Measurements from ENCODE around the gene LRRC8D.

Gene LRRC8D

GRCh38 chr1:89942825-89943658, 122.2 kb downstream of the LRRC8D start:
- no peak for DNase-seq

- no peak for DNase-seq
Observed at GRCh38 chr1:89943846-89944781, 123.3 kb downstream of the LRRC8D start.

- no peak for DNase-seq
Observed at GRCh38 chr1:89945852-89946476, 125.1 kb downstream of the LRRC8D start.

DNA sequence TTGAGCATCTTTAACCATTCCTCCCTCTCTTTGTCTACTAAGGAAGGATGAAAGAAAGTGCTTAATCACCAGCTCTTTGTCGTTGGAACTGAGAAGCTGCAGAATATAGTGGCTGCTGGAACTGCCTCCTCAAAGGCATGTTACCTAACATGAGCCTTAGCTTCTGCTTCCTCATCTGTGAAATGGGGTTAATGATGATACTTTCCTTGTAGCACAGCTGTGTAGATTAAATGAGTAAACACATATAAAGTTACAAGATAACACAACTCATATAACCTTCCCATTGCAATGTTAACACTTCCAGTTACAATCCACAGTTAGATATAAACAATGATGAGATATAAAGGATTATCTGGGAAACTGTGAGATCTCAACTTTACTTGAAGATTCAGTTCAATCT, 125.7 kb downstream of the LRRC8D start:
- no peak for DNase-seq

DNA sequence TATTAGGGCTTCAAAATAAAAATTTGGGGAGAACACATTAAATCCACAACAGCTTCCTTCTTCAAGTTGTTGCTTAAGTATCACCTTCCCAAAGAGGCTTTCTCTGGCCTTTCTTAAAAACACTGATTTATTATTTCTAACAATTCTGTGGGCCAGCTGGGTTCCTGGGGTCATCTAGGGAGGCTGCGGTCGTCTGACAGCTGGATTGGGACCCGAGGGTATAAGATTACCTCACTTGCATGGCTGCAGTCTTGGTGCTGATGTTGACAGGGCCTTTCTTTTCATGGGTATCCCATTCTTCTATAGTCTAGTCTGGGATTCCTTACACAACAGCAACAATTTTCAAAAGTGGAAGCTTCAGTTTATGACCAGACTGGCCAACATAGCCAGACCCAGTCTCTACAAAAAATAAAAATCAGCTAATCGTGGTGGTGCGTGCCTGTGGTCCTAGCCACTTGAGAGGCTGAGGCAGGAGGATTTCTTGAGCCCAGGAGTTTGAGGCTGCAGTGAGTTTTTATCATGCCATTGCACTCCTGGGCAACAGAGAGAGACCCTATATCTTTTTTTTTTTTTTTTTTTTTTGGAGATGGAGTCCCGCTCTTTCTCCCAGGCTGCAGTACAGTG, 128.0 kb downstream of the LRRC8D start:
- no peak for DNase-seq

- no peak for DNase-seq
Observed at GRCh38 chr1:89949991-89950624, 129.3 kb downstream of the LRRC8D start.

DNA sequence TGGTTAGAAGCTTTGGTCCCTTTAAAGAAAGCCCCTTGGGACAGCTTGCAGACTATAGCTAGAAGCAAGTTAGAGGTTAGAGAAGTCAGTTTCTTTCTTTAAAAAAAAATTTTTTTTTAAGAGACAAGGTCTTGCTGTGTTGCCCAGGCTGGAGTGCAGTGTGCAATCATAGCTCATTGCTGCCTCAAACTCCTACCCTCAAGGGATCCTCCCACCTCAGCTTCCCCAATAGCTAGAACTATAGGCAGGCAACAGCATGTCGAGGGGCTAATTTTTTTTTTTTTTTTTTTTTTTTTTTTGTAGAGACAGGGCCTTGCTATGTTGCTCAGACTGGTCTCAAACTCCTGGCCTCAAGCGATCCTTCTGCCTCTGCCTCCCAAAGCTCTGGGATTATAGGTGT, 129.9 kb downstream of the LRRC8D start:
- no peak for DNase-seq

DNA sequence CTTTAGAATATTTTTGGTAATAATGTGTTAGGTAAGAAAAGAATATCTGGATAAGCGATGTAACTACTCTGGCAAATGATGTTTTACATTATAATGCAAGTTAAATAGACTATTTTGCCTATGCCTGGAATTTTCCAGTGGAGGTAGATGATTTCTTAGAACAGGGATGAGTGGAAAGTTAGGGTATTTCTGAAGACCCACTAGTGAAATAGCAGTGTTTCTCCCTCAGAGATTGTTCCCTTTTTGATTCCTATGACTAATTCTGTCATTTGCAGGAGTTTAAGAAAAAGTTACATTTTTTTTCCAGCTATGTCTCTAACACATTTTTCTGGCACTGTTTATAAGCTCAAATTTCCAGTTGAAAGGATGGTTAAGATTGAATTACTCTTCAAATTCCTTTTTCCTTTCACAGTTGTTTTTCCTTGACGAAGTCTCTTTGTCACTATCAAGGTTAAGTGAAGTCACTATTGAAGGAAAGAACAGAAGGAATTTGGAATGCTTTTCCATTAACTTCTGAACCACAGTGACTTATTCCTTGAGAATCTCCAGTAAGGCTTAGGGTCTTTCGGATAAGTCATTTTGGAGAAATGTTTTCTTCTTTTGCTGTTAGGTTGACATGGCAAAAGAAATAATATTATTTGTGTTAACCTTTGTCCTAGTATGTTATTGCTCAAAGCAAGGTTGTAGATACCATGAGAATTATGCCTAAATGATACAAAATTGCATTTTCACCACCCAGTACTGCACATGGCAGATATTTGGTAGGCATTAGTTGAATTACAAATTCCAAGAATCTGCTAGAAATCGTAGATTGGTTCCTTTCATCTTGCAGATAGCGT, 131.2 kb downstream of the LRRC8D start:
- no peak for DNase-seq

DNA sequence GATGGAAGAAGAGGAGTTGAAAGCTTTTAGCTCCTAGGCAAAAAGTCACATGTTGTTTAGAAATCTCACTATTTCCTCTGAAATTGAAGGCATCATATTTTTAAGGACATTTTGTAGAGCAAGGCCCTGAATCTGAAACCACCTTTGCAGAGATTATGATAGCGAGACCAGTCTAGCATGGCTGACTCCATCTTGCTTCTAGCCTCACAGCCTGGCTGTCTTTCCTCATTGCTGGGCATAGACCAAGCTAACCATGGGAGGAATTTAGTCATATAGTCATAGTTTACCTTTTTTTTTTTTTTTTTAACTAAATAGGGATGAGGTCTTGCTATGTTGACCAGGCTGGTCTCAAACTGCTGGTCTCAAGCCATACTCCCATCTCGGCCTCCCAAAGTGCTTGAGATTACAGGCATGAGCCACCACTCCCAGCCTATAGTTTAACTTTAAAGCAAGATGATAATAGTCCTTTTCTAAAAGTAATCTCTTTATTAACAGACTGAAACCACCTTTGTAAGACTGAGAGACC, 131.8 kb downstream of the LRRC8D start:
- DNase-seq: no peak

DNA sequence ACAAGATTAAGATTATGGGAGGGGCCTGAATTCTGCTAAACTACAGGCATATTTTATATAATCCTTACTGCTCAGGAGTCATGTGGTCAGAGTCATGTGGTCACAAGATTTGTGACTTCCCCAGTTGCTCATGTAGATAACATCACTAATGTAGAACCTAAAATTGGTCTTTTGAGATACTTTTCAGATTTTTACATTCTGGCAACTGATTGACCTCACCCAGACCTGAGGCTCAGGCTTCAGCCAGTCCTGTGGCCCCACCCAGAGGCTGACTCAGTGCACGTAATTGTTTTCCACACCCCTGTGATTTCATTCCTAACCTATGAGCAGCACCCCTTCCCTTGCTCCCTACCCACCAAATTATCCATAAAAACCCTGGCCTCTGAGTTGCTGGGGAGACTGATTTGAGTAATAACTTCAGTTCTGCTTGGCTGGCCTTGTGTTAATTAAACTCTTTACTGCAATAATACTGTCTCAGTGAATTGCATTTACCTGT, 132.3 kb downstream of the LRRC8D start:
- peak; percentile 28 to 33 for DNase-seq

GRCh38 chr1:89953929-89954328, 133.1 kb downstream of the LRRC8D start:
- no peak for DNase-seq

DNA sequence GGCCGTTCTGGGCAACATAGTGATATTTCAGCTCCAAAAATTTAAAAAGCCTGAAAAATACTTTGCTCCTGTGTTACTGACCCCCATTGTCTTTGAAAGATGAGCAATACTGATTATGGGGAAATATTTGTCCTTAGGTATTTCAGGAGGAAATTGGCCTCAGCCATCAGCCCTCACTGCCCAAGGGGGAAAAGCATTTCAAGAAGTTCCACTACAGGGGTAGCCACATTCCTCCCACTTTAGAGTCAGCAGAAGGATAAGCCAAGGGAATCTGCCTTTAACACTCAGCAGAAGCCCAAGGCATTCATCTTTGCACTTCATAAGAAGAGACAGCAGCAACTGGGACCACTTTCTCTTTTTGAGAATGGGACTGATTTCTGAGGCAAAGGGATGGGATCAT, 133.6 kb downstream of the LRRC8D start:
- no peak for DNase-seq

- DNase-seq: no peak
Observed at GRCh38 chr1:89955311-89956205, 134.7 kb downstream of the LRRC8D start.

DNA sequence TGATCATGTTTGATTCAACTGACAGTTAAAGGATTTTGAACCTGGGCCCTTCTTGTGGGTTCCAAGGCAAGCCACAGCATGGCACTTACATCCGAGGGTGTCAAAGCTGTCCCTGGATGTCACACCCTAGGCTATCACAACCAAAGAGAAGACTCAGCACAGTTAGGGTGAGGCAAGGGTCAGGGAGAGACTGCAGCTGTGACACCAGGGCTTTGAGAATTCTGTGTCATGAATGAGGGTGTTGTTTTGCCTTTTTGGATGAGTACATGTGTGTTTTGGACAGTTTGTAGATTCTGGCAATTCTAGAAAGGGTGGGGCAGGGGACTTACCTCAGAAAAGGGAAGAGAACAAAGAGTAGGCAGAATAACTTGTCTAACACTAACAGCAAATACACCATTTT, 136.3 kb downstream of the LRRC8D start:
- no peak for DNase-seq

DNA sequence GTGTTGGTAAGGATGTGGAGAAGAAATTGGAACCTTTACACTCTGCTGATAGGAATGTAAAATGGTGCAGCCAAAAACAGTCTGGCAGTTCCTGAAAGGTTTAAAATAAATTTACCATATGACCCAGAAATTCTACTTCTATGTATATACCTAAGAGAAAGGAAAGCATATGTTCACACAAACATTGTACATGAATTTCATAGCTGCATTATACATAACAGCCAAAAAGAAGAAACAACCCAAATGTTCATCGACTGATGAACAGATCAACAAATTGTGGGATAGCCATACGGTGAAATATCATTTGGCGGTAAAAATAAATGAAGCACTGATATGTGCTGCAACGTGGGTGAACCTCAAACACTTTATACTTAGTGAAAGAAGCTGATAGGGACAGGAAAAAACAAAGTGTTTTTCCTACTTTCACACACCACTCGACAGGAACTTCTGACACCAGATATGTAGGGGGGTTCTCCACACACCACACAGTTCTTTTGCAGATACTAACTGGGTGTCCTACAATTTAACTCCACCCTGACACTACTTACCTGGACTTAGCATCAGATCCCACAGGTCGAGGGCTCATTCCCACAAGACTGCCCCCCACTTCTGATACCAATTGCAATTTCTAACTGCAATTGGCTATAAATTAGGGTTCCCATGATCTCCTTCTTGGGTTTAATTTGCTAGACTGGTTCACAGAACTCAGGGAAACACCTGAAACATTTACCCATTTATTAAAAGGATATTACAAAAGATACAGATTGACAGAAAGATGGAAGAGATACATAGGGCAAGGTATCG, 138.2 kb downstream of the LRRC8D start:
- DNase-seq: no peak

GRCh38 chr1:89959719-89960118, 138.9 kb downstream of the LRRC8D start:
- no peak for DNase-seq

GRCh38 chr1:89962024-89962741, 141.4 kb downstream of the LRRC8D start:
- DNase-seq: no peak

DNA sequence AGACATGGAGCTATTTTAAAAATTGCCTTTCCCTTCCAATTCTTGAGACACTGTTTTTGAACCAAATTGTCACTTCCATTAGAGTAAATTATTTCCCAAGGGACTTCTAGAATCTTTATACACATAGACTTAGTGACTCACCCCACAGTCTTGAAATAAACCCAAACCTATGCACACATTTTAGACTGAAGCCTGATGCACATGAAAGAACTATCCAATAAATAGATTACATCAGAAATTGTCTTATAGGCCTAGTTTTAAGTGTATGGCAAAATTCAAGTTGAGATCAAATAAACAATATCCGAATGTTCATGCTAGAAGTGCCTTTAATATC, 141.9 kb downstream of the LRRC8D start:
- DNase-seq: no peak

Measured in CD4-positive, alpha-beta T cell treated with Interleukin-4 for 1 hour (primary cell).